GM21367 (cell line): ENCODE data around the gene CHST11.
"Not testable (repeated sequence)": the region's sequence is repeated elsewhere in the genome, so short reads cannot be mapped to it uniquely, and the experiment has no call there.

Source experiments
- ATAC-seq: cut with Tn5 transposase; IDR thresholded peaks from one replicate; pipeline ENCODE4 v1.9.1; 2021; ENCODE audit not compliant: unreplicated experiment

The CHST11 gene

GRCh38 chr12:104729610-104730446 lies 273.1 kb downstream of the CHST11 start:
- no peak for ATAC-seq

- no peak for ATAC-seq
Observed at GRCh38 chr12:104730763-104731162, 274.0 kb downstream of the CHST11 start.

GRCh38 chr12:104733717-104734175 lies 277.0 kb downstream of the CHST11 start:
- no peak for ATAC-seq

GRCh38 chr12:104734541-104735095 lies 277.9 kb downstream of the CHST11 start:
- ATAC-seq: no peak

GRCh38 chr12:104735801-104736200 lies 279.1 kb downstream of the CHST11 start:
- no peak for ATAC-seq

GRCh38 chr12:104736307-104736706 lies 279.6 kb downstream of the CHST11 start:
- ATAC-seq: no peak

- ATAC-seq: no peak
Observed at GRCh38 chr12:104737113-104737512, 280.4 kb downstream of the CHST11 start.

GRCh38 chr12:104737791-104738301 lies 281.1 kb downstream of the CHST11 start:
- ATAC-seq: no peak

GRCh38 chr12:104738331-104738730 lies 281.6 kb downstream of the CHST11 start:
- ATAC-seq: no peak

GRCh38 chr12:104738776-104739642 lies 282.3 kb downstream of the CHST11 start:
- ATAC-seq: no peak

- peak; percentile 56 for ATAC-seq
Observed at GRCh38 chr12:104740668-104741067, 283.9 kb downstream of the CHST11 start.

GRCh38 chr12:104741077-104741476 lies 284.3 kb downstream of the CHST11 start:
- ATAC-seq: peak; percentile 35

GRCh38 chr12:104741497-104742367 lies 285.0 kb downstream of the CHST11 start:
- no peak for ATAC-seq

- no peak for ATAC-seq
Observed at GRCh38 chr12:104742551-104743201, 285.9 kb downstream of the CHST11 start.

- ATAC-seq: no peak
Observed at GRCh38 chr12:104743202-104743580, 286.4 kb downstream of the CHST11 start.

- ATAC-seq: not testable (repeated sequence)
Observed at GRCh38 chr12:104743753-104744548, 287.2 kb downstream of the CHST11 start.

- no peak for ATAC-seq
Observed at GRCh38 chr12:104746467-104747088, 289.8 kb downstream of the CHST11 start.

GRCh38 chr12:104747330-104747729 lies 290.6 kb downstream of the CHST11 start:
- no peak for ATAC-seq

GRCh38 chr12:104747955-104748354 lies 291.2 kb downstream of the CHST11 start:
- no peak for ATAC-seq
